ENCODE measurements around the gene EYA2.

EYA2 gene

DNA sequence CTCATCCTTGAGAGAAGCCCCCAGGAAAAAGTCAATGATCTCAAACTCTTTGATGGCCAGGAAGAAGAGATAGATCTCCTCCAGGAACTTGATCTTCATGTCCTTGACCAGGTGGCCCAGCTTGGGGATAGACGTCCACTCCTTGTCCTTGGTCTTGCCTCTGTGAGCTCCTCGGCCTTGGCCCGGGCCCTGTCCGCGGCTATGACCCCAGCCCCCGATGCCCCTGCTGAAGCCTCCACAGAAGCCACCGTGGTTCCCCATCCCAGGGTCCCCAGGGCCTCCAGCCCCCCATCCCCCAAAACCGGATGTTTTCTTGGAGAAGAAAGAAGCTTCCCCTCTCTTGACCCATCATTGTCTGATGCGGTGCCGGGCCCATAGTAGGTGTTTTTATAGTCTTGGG lies 266.8 kb downstream of the EYA2 start:
- TF ChIP-seq, protein P1, sequence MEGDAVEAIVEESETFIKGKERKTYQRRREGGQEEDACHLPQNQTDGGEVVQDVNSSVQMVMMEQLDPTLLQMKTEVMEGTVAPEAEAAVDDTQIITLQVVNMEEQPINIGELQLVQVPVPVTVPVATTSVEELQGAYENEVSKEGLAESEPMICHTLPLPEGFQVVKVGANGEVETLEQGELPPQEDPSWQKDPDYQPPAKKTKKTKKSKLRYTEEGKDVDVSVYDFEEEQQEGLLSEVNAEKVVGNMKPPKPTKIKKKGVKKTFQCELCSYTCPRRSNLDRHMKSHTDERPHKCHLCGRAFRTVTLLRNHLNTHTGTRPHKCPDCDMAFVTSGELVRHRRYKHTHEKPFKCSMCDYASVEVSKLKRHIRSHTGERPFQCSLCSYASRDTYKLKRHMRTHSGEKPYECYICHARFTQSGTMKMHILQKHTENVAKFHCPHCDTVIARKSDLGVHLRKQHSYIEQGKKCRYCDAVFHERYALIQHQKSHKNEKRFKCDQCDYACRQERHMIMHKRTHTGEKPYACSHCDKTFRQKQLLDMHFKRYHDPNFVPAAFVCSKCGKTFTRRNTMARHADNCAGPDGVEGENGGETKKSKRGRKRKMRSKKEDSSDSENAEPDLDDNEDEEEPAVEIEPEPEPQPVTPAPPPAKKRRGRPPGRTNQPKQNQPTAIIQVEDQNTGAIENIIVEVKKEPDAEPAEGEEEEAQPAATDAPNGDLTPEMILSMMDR (IDR thresholded peaks at IDR 0.05; ENCODE audit: insufficient read depth, missing control alignments), result no peak

DNA sequence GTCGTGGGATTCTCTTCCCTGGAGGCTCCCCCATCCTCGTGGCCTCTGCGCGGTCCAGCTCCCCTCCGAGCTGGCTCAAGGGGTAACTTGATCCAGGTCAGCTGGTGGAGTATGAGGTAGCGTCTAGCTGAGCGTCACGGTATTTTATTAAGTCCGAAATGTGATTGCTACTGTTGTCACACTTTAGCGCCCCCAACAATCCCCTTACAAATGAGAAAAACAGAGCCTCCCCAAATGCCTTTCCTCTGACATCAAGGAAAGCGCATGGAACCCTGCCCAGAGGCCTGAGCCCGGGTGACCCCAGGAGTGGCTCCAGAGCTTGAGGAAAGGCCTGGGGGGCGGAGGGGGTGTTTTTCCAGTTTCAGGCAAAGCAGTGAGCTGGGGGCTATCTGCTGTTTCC lies 269.5 kb downstream of the EYA2 start:
- TF ChIP-seq, protein P1 (IDR thresholded peaks at IDR 0.05; ENCODE audit: insufficient read depth, missing control alignments), result no peak
- FAIRE-seq, result no peak
- no peak for DNase-seq (ENCODE audit: insufficient read length, low spot score)

More for the DNA sequence above, 266.8 kb downstream of the EYA2 start:
- FAIRE-seq, result no peak
- DNase-seq (ENCODE audit: insufficient read length, low spot score), result no peak

DNA sequence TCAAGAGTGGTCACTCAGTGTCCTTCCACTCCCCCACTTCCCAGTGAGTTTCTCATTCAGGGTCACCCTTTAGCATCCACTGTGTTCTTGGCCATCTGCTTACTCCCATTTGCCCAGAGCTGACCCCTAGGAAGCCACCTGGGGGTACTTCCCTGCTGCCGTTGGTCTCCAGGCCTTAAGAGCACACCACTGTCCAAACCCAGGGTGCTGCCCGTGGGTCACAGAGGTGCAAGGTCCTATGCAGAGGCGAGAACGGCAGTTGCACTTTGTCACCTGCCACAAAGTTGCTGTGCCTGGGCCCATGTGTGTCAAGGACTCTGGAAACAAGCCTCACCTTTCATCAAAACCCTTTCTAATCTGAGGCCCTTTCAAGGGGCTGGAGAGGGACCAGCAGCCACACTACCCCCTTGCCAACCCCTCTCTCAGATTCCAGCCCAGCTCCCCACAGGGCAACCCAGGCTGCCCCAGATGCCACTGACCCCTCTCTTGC lies 270.8 kb downstream of the EYA2 start:
- TF ChIP-seq, protein P1 (IDR thresholded peaks at IDR 0.05; ENCODE audit: insufficient read depth, missing control alignments), result no peak
- DNase-seq (ENCODE audit: insufficient read length, low spot score), result no peak
- FAIRE-seq, result no peak

DNA sequence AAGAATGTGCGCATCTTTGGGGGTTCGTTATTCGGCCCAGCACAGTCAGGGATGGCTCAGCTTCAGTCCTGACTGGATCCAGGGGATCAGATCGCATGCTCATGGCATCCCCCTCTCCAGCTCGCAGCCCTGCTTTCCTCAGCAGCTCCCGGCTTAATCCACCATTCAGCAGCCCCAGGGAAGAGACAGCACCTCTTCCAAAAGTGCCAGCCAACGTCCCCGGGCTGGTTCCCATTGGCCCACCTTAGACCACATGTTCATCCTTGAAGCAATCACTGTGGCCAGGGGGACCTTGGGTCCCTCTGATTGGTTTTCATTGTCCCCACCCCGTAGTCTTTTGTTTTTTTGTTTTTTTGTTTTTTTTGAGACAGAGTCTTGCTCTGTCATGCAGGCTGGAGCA lies 273.2 kb downstream of the EYA2 start:
- TF ChIP-seq, protein P1 (IDR thresholded peaks at IDR 0.05; ENCODE audit: insufficient read depth, missing control alignments), result no peak
- no peak for FAIRE-seq
- no peak for DNase-seq (ENCODE audit: insufficient read length, low spot score)

DNA sequence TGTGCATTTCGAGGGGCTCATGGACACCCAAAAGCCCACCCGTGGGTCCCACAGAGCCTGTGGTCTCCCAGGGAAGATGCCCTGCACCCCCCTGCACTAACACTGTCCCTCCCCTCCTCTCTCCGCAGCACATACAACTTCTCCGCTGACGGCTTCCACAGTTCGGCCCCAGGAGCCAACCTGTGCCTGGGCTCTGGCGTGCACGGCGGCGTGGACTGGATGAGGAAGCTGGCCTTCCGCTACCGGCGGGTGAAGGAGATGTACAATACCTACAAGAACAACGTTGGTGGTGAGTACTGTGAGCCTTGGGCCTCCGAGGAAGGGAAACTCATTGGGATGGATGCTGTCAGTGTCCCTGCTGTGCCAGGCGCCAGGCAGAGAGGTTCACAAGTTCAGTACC lies 277.9 kb downstream of the EYA2 start:
- TF ChIP-seq, protein P1 (IDR thresholded peaks at IDR 0.05; ENCODE audit: insufficient read depth, missing control alignments), result no peak
- FAIRE-seq, result no peak
- DNase-seq (ENCODE audit: insufficient read length, low spot score), result no peak

DNA sequence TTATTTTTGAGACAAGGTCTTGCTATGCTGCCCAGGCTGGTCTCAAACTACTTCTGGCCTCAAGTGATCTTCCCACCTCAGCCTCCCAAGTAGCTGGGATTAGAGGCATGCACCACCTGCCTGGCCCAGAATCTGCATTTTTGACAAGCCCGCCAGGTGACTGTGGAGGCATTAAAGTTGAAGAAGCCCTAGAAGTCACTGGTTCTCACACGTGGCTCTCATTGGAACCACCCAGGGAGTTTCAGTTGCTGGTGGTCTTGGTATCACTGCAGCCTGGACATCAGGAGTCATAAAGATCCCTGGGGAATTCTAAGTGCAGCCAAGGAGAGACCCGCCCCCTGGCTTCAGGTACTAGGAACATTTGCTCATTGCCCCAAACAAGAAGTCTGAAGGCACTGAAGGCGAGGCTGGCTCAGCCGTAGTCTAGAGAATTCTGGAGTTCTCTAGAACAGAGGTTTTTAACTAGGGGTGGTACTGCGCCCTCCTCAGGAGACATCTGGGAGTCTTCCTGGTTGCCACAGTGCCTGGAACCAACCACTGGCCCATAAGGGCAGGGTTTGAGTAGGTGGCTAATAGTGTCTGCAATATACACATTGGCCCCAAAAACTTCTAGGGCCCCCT lies 279.1 kb downstream of the EYA2 start:
- FAIRE-seq (no peak), DNase-seq (ENCODE audit: insufficient read length, low spot score) (no peak)
- TF ChIP-seq, protein P1 (IDR thresholded peaks at IDR 0.05; ENCODE audit: insufficient read depth, missing control alignments), result no peak

DNA sequence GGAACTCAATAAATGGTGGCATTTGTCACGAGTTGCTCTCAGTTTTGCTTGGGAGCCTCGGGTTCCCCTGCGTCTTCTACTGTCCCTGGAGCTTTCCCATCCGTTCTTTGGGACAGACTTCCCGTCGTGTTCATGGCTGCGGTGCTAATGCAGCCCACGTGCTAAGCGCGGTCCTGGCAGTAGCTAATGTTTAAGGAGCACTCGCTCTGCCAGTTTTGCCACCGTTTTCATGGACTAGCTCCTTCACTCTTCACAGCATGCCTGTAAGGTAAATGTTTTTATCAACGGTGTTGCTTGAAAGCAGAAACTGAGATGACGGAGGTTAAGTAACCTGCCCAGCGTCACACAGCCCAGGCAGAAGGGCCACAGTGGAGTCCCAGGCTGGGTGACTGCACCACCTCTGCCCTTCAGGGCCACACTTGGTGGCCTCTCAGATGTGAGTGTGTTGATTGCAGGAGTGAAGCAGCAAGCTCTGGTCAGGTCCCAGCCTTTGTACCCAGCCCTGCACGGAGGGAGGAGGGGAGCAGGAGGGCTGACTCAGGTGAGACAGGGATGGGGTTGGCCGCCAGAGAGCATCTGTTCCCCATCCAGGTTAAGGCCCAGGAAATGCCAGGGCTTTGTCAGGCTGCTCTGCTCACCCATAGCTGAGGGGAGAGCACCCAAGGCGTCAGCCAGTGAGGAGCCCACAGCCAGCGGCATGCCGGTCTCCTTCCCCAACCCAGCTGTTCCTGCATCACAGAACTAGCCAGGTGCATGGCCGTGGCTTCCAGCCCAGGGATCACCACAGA lies 280.0 kb downstream of the EYA2 start:
- DNase-seq (ENCODE audit: insufficient read length, low spot score), result no peak
- TF ChIP-seq, protein P1 (IDR thresholded peaks at IDR 0.05; ENCODE audit: insufficient read depth, missing control alignments), result no peak
- no peak for FAIRE-seq
